ENCODE results near the gene SRCIN1.
"Not testable (repeated sequence)": the region's sequence is repeated elsewhere in the genome, so short reads cannot be mapped to it uniquely, and the experiment has no call there.

SRCIN1 gene

GRCh38 chr17:38637951-38638350 is 32.2 kb upstream of the SRCIN1 start:
- Histone ChIP-seq H3K4me1 (ENCODE audit: control insufficient read depth in 1 of 2, insufficient read depth in 1 of 2, low read depth in 1 of 2, low read length in 1 of 2) (no peaks in the 10 kb centered on the region), H3K9me3 (no peaks in the 10 kb centered on the region), H3K4me3 (ENCODE audit: low read depth in 1 of 2, low read length in 1 of 2) (no peak overlapping the region), H3K27me3 (peaks cover 55% of the 10 kb centered on the region), H3K27ac (no peak overlapping the region), H3K36me3 (no peaks in the 10 kb centered on the region)
- no peak for TF ChIP-seq CTCF (IDR thresholded peaks at IDR 0.05)

GRCh38 chr17:38636054-38636453 is 30.3 kb upstream of the SRCIN1 start:
- peaks cover 42% of the 10 kb centered on the region for H3K27me3 ChIP-seq
- H3K4me1 ChIP-seq (ENCODE audit: control insufficient read depth in 1 of 2, insufficient read depth in 1 of 2, low read depth in 1 of 2, low read length in 1 of 2) = no peaks in the 10 kb centered on the region
- H3K9me3 ChIP-seq = no peaks in the 10 kb centered on the region
- TF ChIP-seq CTCF (IDR thresholded peaks at IDR 0.05) = no peak
- no peak overlapping the region for H3K27ac ChIP-seq
- H3K4me3 ChIP-seq (ENCODE audit: low read depth in 1 of 2, low read length in 1 of 2) = no peak overlapping the region
- no peaks in the 10 kb centered on the region for H3K36me3 ChIP-seq

DNA sequence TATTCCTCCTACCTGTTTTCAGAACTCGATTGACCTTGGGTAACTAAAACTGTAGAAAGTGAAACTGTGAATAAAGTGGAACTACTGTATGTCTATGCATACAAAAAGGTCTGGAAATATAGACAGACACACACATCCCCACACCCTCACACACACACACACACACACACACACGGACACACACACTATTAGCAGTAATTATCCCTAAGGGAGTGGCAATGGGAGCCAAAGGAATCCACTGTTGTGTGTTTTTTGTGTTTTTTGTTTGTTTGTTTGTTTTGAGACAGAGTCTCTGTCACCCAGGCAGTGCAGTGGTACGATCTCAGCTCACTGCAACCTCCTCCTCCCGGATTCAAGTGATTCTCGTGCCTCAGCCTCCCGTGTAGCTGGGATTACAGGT is 26.6 kb upstream of the SRCIN1 start:
- no peak for TF ChIP-seq CTCF (IDR thresholded peaks at IDR 0.05)
- no peak overlapping the region for H3K27ac ChIP-seq
- H3K27me3 ChIP-seq = peaks cover 31% of the 10 kb centered on the region
- no peaks in the 10 kb centered on the region for H3K4me1 ChIP-seq (ENCODE audit: control insufficient read depth in 1 of 2, insufficient read depth in 1 of 2, low read depth in 1 of 2, low read length in 1 of 2)
- H3K4me3 ChIP-seq (ENCODE audit: low read depth in 1 of 2, low read length in 1 of 2) = no peak overlapping the region
- no peaks in the 10 kb centered on the region for H3K9me3 ChIP-seq
- H3K36me3 ChIP-seq = no peaks in the 10 kb centered on the region

GRCh38 chr17:38628441-38628840 is 22.7 kb upstream of the SRCIN1 start:
- Histone ChIP-seq H3K27ac (no peak overlapping the region), H3K9me3 (no peaks in the 10 kb centered on the region), H3K27me3 (peaks cover 35% of the 10 kb centered on the region), H3K4me1 (ENCODE audit: control insufficient read depth in 1 of 2, insufficient read depth in 1 of 2, low read depth in 1 of 2, low read length in 1 of 2) (peaks cover 0 to 4% of the 10 kb centered on the region in 2 experiments), H3K4me3 (ENCODE audit: low read depth in 1 of 2, low read length in 1 of 2) (no peak overlapping the region), H3K36me3 (no peaks in the 10 kb centered on the region)
- TF ChIP-seq CTCF (IDR thresholded peaks at IDR 0.05) = no peak

DNA sequence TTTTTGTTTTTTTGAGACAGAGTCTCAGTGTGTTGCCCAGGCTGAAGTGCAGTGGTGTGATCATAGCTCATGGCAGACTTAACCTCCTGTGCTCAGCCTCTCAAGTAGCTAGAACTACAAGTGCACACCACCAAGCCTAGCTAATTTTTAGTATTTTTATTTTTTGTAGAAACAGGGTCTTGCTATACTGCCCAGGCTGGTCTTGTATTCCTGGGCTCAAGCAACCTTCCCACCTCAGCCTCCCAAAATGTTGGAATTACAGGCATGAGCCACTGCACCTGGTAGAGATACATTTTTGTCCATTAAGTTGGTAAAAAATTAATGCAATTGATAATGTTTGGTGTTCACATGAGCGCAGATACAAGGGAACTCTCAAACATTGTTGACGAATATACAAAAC is 22.2 kb upstream of the SRCIN1 start:
- H3K27me3 ChIP-seq = peaks cover 37% of the 10 kb centered on the region
- H3K9me3 ChIP-seq = no peaks in the 10 kb centered on the region
- peaks cover 0 to 4% of the 10 kb centered on the region in 2 experiments for H3K4me1 ChIP-seq (ENCODE audit: control insufficient read depth in 1 of 2, insufficient read depth in 1 of 2, low read depth in 1 of 2, low read length in 1 of 2)
- no peak for TF ChIP-seq CTCF (IDR thresholded peaks at IDR 0.05)
- H3K27ac ChIP-seq = no peak overlapping the region
- no peaks in the 10 kb centered on the region for H3K36me3 ChIP-seq
- no peak overlapping the region for H3K4me3 ChIP-seq (ENCODE audit: low read depth in 1 of 2, low read length in 1 of 2)

- H3K9me3 ChIP-seq = not testable (repeated sequence)
Measured at GRCh38 chr17:38626606-38627226, 21.0 kb upstream of the SRCIN1 start.

More at GRCh38 chr17:38626606-38627226, 21.0 kb upstream of the SRCIN1 start:
- not testable (repeated sequence) for H3K36me3 ChIP-seq; H3K4me3 ChIP-seq (ENCODE audit: low read depth in 1 of 2, low read length in 1 of 2); H3K4me1 ChIP-seq (ENCODE audit: control insufficient read depth in 1 of 2, insufficient read depth in 1 of 2, low read depth in 1 of 2, low read length in 1 of 2); H3K27ac ChIP-seq
- H3K27me3 ChIP-seq = peaks cover 50% of the 10 kb centered on the region
